ENCODE measurements around the gene DLG1. TPM values are rescaled to one million over a fixed set of nuclear protein-coding genes. Genes with fewer than 3 reads are reported as not detected.

Gene DLG1
- total RNA-seq, 1 experiment from 2014 or later: 90.2 TPM

DNA sequence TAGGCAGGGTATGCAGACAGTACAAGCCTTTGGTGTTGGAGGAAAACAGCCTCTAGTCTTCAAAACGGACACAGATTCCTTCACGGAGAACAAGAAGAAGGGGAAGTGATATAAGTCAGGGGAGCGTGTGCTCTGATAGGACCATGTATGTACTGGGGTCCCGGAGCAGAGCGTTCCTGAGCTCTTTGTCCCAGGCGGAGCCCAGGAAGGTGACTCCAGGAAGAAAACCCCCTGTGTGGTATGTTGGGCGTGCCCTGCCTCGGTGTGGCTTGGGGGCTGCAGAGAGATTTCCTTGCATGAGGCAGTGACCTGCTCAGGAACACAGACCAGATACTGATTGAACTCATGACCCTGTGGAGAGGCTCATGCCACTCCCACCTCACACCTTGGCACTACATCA lies 290.5 kb downstream of the DLG1 start:
- no peak for ATAC-seq
- Histone ChIP-seq H3K36me3 (ENCODE audit: control insufficient read depth, insufficient read depth, low read length) (no peaks in the 10 kb centered on the region), H3K4me1 (ENCODE audit: control insufficient read depth, insufficient read depth, low read length) (peaks cover 4% of the 10 kb centered on the region; the same call in 1 of the 2 replicates), H3K27me3 (ENCODE audit: control insufficient read depth, insufficient read depth, low read length) (no peaks in the 10 kb centered on the region), H3K4me3 (ENCODE audit: low read depth in 2 of 2, low read length in 2 of 2) (no peak overlapping the region), H3K27ac (ENCODE audit: low read length) (no peak overlapping the region), H3K9me3 (ENCODE audit: control insufficient read depth, insufficient read depth, low read depth, low read length) (no peaks in the 10 kb centered on the region)
- ChIA-PET POLR2A (interaction anchor here (0.6 kb wide), 1 partner anchor 464 kb away, joined by 3 read pairs; no protein-coding TSS in a partner anchor), CTCF (no interaction called here)
- intact Hi-C loops (cut with micrococcal nuclease; ENCODE audit: unreplicated experiment) (no loop called here), in situ Hi-C loops (cut with HindIII; ENCODE audit: low pct_unique_long_range_greater_than_20kb, low sequenced_read_pairs) (no loop called here)
- no TSS peak for BruUV-seq (replicated peaks)
- TF ChIP-seq POLR2AphosphoS5 (IDR thresholded peaks at IDR 0.05; ENCODE audit: low read depth, low read length): no peak
- no peak for TF ChIP-seq TCF7L2 (IDR thresholded peaks at IDR 0.05; ENCODE audit: low read depth, low read length)
- TF ChIP-seq, protein P1, sequence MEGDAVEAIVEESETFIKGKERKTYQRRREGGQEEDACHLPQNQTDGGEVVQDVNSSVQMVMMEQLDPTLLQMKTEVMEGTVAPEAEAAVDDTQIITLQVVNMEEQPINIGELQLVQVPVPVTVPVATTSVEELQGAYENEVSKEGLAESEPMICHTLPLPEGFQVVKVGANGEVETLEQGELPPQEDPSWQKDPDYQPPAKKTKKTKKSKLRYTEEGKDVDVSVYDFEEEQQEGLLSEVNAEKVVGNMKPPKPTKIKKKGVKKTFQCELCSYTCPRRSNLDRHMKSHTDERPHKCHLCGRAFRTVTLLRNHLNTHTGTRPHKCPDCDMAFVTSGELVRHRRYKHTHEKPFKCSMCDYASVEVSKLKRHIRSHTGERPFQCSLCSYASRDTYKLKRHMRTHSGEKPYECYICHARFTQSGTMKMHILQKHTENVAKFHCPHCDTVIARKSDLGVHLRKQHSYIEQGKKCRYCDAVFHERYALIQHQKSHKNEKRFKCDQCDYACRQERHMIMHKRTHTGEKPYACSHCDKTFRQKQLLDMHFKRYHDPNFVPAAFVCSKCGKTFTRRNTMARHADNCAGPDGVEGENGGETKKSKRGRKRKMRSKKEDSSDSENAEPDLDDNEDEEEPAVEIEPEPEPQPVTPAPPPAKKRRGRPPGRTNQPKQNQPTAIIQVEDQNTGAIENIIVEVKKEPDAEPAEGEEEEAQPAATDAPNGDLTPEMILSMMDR (IDR thresholded peaks at IDR 0.05): no peak
- no peak for TF ChIP-seq REST (IDR thresholded peaks at IDR 0.05; ENCODE audit: insufficient read depth in 1 of 2, low read depth in 2 of 2, low read length in 1 of 2)
- no peak for TF ChIP-seq SIN3A (IDR thresholded peaks at IDR 0.05; ENCODE audit: borderline replicate concordance, insufficient read depth, low read depth, low read length)
- DNase-seq (ENCODE audit: low read depth, low spot score): no peak

DNA sequence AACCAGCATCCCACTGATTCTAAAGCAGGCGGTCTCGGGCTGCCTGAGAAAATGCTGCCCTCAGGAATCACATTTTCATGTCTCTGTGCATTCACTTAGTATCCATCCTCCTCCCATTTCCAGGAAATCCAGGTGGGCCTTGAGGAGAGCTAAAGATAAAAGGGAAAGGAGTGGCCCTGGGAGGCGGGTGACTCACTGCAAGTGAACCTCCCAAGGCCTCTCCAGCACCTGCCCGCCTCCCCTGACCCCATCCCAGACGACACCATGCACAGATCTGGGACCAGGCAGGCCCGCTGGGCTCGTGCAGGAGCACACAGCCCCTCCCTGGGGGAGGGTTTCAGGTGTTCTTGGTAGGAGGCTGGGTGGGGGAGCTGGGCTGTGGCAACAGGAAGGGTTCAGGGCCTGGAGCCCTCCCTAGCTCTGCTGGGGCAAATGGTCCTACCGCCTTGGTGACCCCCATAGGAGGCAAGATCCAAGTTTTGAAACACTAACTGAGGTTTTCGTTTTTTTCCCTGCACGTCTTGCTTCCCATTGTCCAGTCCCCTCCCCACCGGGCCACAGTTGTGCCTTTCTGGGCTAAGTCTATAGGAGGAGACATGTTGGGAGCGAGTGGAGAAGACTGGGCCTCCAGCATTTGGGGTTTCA lies 291.0 kb downstream of the DLG1 start:
- intact Hi-C loops (cut with micrococcal nuclease; ENCODE audit: unreplicated experiment) (no loop called here), in situ Hi-C loops (cut with HindIII; ENCODE audit: low pct_unique_long_range_greater_than_20kb, low sequenced_read_pairs) (no loop called here)
- ChIA-PET CTCF (interaction anchor here (0.5 kb wide), 1 partner anchor 755 kb away, joined by 4 read pairs; no protein-coding TSS in a partner anchor), POLR2A (interaction anchor here (0.6 kb wide), 1 partner anchor 463 kb away, joined by 3 read pairs; no protein-coding TSS in a partner anchor)
- ATAC-seq: no peak
- H3K27me3 ChIP-seq (ENCODE audit: control insufficient read depth, insufficient read depth, low read length): no peaks in the 10 kb centered on the region
- TF ChIP-seq POLR2AphosphoS5 (IDR thresholded peaks at IDR 0.05; ENCODE audit: low read depth, low read length) (no peak), SIN3A (IDR thresholded peaks at IDR 0.05; ENCODE audit: borderline replicate concordance, insufficient read depth, low read depth, low read length) (no peak), REST (IDR thresholded peaks at IDR 0.05; ENCODE audit: insufficient read depth in 1 of 2, low read depth in 2 of 2, low read length in 1 of 2) (no peak)
- H3K36me3 ChIP-seq (ENCODE audit: control insufficient read depth, insufficient read depth, low read length): no peaks in the 10 kb centered on the region
- H3K4me3 ChIP-seq (ENCODE audit: low read depth in 2 of 2, low read length in 2 of 2): no peak overlapping the region
- no TSS peak for BruUV-seq (replicated peaks)
- no peak overlapping the region for H3K27ac ChIP-seq (ENCODE audit: low read length)
- no peak for DNase-seq (ENCODE audit: low read depth, low spot score)
- H3K4me1 ChIP-seq (ENCODE audit: control insufficient read depth, insufficient read depth, low read length): peaks cover 4% of the 10 kb centered on the region
- H3K9me3 ChIP-seq (ENCODE audit: control insufficient read depth, insufficient read depth, low read depth, low read length): no peaks in the 10 kb centered on the region
